Glomerular visceral epithelial cell (primary cell): ENCODE results near the gene STEAP3.

Experiments used
- DNase-seq: peaks from one replicate; pipeline ENCODE4 v3.0.0-alpha.2; 2016; ENCODE audit errors: extremely low spot score

Gene STEAP3

GRCh38 chr2:119248311-119248710, 24.7 kb downstream of the STEAP3 start:
- DNase-seq = no peak

- DNase-seq = no peak
Measured at GRCh38 chr2:119248751-119249150, 25.1 kb downstream of the STEAP3 start.

GRCh38 chr2:119249311-119249710, 25.7 kb downstream of the STEAP3 start:
- DNase-seq = no peak

GRCh38 chr2:119249855-119250717, 26.5 kb downstream of the STEAP3 start:
- DNase-seq = no peak

GRCh38 chr2:119250718-119251290, 27.2 kb downstream of the STEAP3 start:
- no peak for DNase-seq

GRCh38 chr2:119251652-119252051, 28.0 kb downstream of the STEAP3 start:
- DNase-seq = no peak

- peak; percentile 92 for DNase-seq
Measured at GRCh38 chr2:119252186-119253113, 28.8 kb downstream of the STEAP3 start.

GRCh38 chr2:119253114-119253702, 29.6 kb downstream of the STEAP3 start:
- peak; percentile 50 for DNase-seq

GRCh38 chr2:119253760-119254600, 30.3 kb downstream of the STEAP3 start:
- DNase-seq = no peak

GRCh38 chr2:119254601-119255080, 31.0 kb downstream of the STEAP3 start:
- DNase-seq = no peak

GRCh38 chr2:119255760-119256581, 32.3 kb downstream of the STEAP3 start:
- DNase-seq = peak; percentile 90

- no peak for DNase-seq
Measured at GRCh38 chr2:119256582-119256921, 32.9 kb downstream of the STEAP3 start.

- no peak for DNase-seq
Measured at GRCh38 chr2:119257198-119257597, 33.6 kb downstream of the STEAP3 start.

- DNase-seq = no peak
Measured at GRCh38 chr2:119259296-119259860, 35.7 kb downstream of the STEAP3 start.

- peak; percentile 70 for DNase-seq
Measured at GRCh38 chr2:119260646-119261492, 37.2 kb downstream of the STEAP3 start.

- no peak for DNase-seq
Measured at GRCh38 chr2:119261493-119262225, 38.0 kb downstream of the STEAP3 start.

- DNase-seq = no peak
Measured at GRCh38 chr2:119263025-119263424, 39.4 kb downstream of the STEAP3 start.

GRCh38 chr2:119263656-119264055, 40.0 kb downstream of the STEAP3 start:
- no peak for DNase-seq
